ENCODE results near the gene FBXO11. TPM values are rescaled to one million over a fixed set of nuclear protein-coding genes. Genes with fewer than 3 reads are reported as not detected.

The FBXO11 gene
- total RNA-seq, 2 experiments from 2014 or later = 47.3 to 48.1 TPM

DNA sequence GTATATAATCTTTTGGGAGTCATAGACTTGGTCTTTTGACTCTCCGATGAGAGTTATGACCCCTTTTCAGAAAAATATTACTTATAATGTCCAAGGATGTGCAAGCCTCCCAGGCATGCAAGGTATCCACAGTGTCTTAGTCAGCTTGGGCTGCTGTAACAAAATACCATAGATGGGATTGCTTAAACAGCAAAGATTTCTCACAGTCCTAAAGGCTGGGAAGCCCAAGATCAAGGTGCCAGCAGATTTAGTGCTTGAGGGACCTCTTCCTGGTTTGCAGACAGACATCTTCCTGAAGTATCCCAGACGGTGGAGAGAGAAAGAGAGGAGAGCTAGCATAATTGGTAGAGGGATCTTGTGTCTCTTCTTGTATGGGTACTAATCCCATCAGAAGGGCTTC, 35.6 kb upstream of the FBXO11 start:
- no peaks in the 10 kb centered on the region for H3K27me3 Mint-ChIP-seq
- DNase-seq (no peak), ATAC-seq (no peak)
- no peaks in the 10 kb centered on the region for H3K4me1 Mint-ChIP-seq (ENCODE audit: low read depth)
- intact Hi-C loops (cut with micrococcal nuclease) = no loop called here
- no peak overlapping the region for H3K4me3 Mint-ChIP-seq
- no peaks in the 10 kb centered on the region for H3K9me3 Mint-ChIP-seq
- ChIA-PET POLR2A (no interaction called here), CTCF (no interaction called here)
- TF ChIP-seq, protein P1, sequence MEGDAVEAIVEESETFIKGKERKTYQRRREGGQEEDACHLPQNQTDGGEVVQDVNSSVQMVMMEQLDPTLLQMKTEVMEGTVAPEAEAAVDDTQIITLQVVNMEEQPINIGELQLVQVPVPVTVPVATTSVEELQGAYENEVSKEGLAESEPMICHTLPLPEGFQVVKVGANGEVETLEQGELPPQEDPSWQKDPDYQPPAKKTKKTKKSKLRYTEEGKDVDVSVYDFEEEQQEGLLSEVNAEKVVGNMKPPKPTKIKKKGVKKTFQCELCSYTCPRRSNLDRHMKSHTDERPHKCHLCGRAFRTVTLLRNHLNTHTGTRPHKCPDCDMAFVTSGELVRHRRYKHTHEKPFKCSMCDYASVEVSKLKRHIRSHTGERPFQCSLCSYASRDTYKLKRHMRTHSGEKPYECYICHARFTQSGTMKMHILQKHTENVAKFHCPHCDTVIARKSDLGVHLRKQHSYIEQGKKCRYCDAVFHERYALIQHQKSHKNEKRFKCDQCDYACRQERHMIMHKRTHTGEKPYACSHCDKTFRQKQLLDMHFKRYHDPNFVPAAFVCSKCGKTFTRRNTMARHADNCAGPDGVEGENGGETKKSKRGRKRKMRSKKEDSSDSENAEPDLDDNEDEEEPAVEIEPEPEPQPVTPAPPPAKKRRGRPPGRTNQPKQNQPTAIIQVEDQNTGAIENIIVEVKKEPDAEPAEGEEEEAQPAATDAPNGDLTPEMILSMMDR (IDR thresholded peaks at IDR 0.05) = no peak
- H3K27ac Mint-ChIP-seq = no peak overlapping the region
- no peaks in the 10 kb centered on the region for H3K36me3 Mint-ChIP-seq (ENCODE audit: low read depth)

DNA sequence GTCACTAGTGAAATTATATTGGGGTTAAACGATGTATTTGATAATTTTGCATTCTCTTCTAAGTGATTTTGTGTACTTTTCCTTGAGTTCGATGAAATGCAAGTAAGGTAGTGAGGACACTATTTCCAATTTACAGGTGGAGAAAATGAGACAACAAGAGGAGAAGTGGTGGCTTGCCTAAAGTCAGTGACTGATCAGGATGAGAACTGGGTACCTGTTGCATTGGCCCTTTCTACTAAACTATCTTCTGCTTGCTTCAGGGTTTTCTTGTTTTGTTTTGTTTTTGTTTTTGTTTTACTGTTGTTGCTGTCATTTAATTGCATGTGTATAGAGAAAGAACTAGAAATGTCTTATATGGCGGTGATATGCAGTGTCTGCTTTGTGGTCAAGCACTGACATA, 31.4 kb upstream of the FBXO11 start:
- no peak overlapping the region for H3K27ac Mint-ChIP-seq
- no peaks in the 10 kb centered on the region for H3K36me3 Mint-ChIP-seq (ENCODE audit: low read depth)
- H3K9me3 Mint-ChIP-seq = no peaks in the 10 kb centered on the region
- DNase-seq (no peak), ATAC-seq (no peak)
- H3K4me3 Mint-ChIP-seq = no peak overlapping the region
- no peaks in the 10 kb centered on the region for H3K4me1 Mint-ChIP-seq (ENCODE audit: low read depth)
- H3K27me3 Mint-ChIP-seq = no peaks in the 10 kb centered on the region
- TF ChIP-seq, protein P1 (IDR thresholded peaks at IDR 0.05) = no peak
- POLR2A ChIA-PET = no interaction called here
- intact Hi-C loops (cut with micrococcal nuclease) = no loop called here
- CTCF ChIA-PET = no interaction called here

DNA sequence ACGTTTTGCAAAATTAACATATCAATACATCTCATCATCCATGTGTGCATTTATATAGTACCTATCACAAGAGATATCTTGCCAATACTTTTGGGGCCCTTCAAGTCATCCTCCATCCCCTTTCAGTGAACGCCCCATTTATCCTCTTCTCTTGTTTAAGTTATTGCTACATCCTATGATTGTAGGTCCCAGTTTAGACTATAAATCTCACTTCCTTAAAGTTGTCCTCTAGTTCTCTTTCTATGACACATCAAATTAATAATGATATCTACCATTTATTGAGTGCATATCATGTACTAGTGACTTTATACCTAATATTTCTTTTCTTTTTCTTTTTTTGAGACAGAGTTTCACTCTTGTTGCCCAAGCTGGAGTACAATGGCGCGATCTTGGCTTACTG, 28.8 kb upstream of the FBXO11 start:
- no peak overlapping the region for H3K27ac Mint-ChIP-seq
- DNase-seq = no peak
- no peaks in the 10 kb centered on the region for H3K4me1 Mint-ChIP-seq (ENCODE audit: low read depth)
- H3K27me3 Mint-ChIP-seq = no peaks in the 10 kb centered on the region
- ATAC-seq = no peak
- intact Hi-C loops (cut with micrococcal nuclease) = no loop called here
- H3K4me3 Mint-ChIP-seq = no peak overlapping the region
- TF ChIP-seq, protein P1 (IDR thresholded peaks at IDR 0.05) = no peak
- CTCF ChIA-PET = no interaction called here
- no peaks in the 10 kb centered on the region for H3K36me3 Mint-ChIP-seq (ENCODE audit: low read depth)
- POLR2A ChIA-PET = interaction anchor here (0.6 kb wide), 1 partner anchor 95 kb away, joined by 4 read pairs; no protein-coding TSS in a partner anchor
- no peaks in the 10 kb centered on the region for H3K9me3 Mint-ChIP-seq

DNA sequence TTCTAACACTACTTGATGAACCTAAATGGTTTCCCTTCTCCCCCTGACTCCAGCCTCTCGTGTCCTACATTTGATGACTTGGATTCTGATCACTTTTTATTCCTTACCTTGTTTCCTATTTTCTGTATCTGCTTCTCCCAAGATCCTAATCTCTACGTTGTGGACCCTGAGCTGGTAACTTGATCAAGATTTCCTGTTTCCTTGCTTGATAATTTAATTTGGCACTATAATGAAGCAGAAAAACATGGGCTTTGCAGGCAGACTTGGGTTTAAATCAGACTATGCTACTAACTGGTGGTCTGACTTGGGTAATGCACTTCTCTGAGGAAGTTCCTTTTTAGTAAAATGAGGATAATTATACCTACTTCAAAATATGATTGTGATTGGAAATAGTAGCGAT, 11.7 kb upstream of the FBXO11 start:
- CTCF ChIA-PET = interaction anchor here (1.0 to 1.5 kb wide), 3 partner anchors 8 to 76 kb away, joined by 3 to 4 read pairs (median 3); partner anchors contain the start of gene FBXO11
- Mint-ChIP-seq H3K4me3 (no peak overlapping the region), H3K27me3 (no peaks in the 10 kb centered on the region), H3K4me1 (ENCODE audit: low read depth) (peaks cover 6% of the 10 kb centered on the region), H3K9me3 (no peaks in the 10 kb centered on the region), H3K27ac (no peak overlapping the region), H3K36me3 (ENCODE audit: low read depth) (no peaks in the 10 kb centered on the region)
- ATAC-seq (no peak), DNase-seq (no peak)
- TF ChIP-seq, protein P1 (IDR thresholded peaks at IDR 0.05) = no peak
- POLR2A ChIA-PET = no interaction called here
- intact Hi-C loops (cut with micrococcal nuclease) = no loop called here

DNA sequence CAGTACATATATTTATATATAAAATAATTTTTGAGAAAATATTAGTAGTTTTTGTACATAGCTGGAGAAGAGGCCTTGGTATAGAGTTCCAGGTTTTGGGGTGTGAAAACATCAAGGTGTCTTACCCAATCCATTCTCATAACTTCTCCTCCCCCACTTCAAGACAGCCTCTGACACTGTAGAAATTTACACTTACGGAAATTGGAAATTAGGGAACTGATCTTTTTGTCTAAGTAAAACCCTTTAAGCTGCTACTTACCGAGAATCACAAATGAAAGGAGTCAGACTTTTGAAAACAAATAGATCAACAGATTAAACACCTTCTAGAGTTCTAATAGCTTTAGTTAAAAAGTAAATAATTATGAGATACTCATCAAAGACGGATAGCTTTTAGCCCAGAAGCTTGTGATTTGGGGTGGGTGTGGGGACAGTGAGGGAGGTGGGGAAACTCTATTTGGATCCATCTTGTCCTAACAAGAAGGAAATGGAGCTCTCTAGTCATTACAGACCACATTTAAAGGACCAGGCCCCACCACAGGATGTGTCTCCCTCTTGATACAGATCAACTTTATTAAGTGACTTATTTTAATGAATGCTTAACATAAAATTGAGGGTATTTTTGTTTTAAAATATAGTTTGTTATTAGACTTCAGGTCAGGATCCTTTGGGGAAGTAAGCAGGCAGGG, 11.1 kb upstream of the FBXO11 start:
- Mint-ChIP-seq H3K4me3 (no peak overlapping the region), H3K4me1 (ENCODE audit: low read depth) (peaks cover 6% of the 10 kb centered on the region), H3K36me3 (ENCODE audit: low read depth) (no peaks in the 10 kb centered on the region), H3K27ac (no peak overlapping the region), H3K9me3 (no peaks in the 10 kb centered on the region), H3K27me3 (no peaks in the 10 kb centered on the region)
- DNase-seq (no peak), ATAC-seq (no peak)
- intact Hi-C loops (cut with micrococcal nuclease) = no loop called here
- ChIA-PET POLR2A (interaction anchor here (1.3 kb wide), 1 partner anchor 11 kb away, joined by 3 read pairs; no protein-coding TSS in a partner anchor), CTCF (interaction anchor here (1.4 to 1.5 kb wide), 2 partner anchors 10 to 76 kb away, joined by 3 to 4 read pairs; partner anchors contain the start of gene FBXO11)
- TF ChIP-seq, protein P1 (IDR thresholded peaks at IDR 0.05) = no peak

Data from activated CD8-positive, alpha-beta T cell treated with anti-CD3 and anti-CD28 coated beads for 36 hours (primary cell).